ENCODE results near the gene CDKL4.
"Not testable (repeated sequence)": the region's sequence is repeated elsewhere in the genome, so short reads cannot be mapped to it uniquely, and the experiment has no call there.

Gene CDKL4

DNA sequence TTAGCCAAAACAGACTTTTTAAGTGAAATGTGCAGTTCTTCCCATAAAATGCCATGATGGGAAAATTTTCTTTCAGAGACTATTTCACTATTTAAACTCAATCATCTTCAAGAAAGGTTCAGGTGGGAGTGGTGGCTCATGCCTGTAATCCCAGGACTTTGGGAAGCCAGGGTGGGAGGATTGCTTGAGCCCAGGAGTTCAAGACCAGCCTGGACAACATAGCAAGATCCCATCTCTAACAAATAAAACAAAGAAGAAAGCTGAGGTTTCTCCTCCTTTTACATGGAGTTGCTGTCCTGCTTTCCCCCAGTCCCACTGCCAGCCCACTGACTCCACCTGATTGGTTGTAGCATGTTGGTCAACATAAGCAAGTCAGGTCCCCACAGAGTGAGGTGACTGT is 97.1 kb downstream of the CDKL4 start:
- no peak for FAIRE-seq
- no peak for DNase-seq (ENCODE audit: extremely low spot score, insufficient read length, low read depth)

DNA sequence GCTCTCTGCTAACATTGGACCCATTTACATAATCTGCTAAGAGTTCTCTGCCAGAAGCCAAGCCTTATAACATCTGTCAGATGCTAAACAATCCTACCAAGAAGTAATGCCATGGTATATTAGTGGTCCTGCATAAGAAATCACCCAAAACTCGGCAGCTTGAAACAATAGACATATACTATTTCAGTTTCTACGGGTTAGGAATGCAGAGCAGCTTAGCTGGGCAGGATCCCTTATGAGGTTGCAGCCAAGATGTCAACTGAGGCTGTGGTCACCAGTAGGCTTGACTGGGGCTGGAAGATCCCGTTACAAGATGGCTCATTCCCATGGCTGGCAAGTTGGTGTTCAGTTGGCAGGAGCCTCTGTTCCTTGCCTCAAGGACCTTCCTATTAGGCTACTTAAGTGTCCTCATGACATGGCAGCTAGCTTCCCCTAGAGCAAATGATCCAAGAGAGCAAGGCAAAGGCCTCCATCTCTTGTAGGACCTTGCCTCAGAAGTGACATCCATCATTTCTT is 97.8 kb downstream of the CDKL4 start:
- FAIRE-seq = no peak
- DNase-seq (ENCODE audit: extremely low spot score, insufficient read length, low read depth) = no peak

- FAIRE-seq = peak; percentile 33
- no peak for DNase-seq (ENCODE audit: extremely low spot score, insufficient read length, low read depth)
Observed at GRCh38 chr2:39144416-39144815, 99.4 kb downstream of the CDKL4 start.

- FAIRE-seq (no peak), DNase-seq (ENCODE audit: extremely low spot score, insufficient read length, low read depth) (no peak)
Observed at GRCh38 chr2:39142904-39143605, 100.7 kb downstream of the CDKL4 start.

DNA sequence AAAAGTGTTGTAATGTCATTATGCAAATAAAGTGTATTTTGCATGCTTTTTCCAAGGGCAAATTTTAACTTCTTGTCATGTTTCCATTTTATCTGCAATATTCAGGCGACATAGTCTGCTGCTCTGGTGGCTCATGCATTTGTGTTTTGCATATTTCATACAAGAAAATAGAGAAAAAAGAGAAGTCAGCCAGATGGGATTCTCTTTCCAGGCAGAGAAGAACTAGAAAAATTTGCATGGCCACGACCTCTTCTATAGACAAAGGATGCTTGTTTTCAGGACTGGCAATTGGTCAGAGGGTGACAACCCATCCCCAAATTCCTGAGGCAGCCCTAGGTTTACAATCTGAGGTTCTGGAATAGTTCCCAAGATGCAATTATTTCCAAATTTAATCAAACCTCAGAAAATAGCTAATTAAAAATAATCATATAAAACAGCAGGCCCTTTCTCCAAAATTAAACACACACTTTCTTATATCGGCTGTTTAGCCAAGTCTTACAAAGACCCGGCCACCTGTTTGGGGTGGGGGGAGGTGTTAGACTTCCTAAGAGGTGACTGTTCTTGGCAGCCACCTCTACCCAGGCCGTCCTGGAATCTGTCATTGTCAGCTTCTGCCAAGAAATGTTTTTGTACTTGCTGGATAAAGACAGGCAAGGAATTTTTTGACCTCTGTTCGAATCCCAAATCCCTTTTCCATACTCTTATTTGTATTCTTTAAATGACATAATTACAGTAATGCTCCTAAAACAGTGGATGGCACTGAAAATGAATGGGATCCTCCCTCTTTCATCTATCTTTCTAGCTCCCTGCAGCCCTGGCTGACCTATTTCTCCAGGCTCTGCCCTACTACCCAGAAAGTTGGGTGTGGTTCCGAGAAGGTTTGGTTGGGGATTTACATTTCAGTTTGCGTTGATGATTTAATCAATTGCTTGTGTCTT is 102.2 kb downstream of the CDKL4 start:
- FAIRE-seq (peak; percentile 26), DNase-seq (ENCODE audit: extremely low spot score, insufficient read length, low read depth) (no peak)

- FAIRE-seq = not testable (repeated sequence)
Observed at GRCh38 chr2:39140948-39141333, 102.8 kb downstream of the CDKL4 start.

GRCh38 chr2:39140322-39140847 is 103.4 kb downstream of the CDKL4 start:
- FAIRE-seq (no peak), DNase-seq (ENCODE audit: extremely low spot score, insufficient read length, low read depth) (no peak)

More at GRCh38 chr2:39140948-39141333, 102.8 kb downstream of the CDKL4 start:
- DNase-seq (ENCODE audit: extremely low spot score, insufficient read length, low read depth) = not testable (repeated sequence)

- FAIRE-seq (no peak), DNase-seq (ENCODE audit: extremely low spot score, insufficient read length, low read depth) (no peak)
Observed at GRCh38 chr2:39139511-39140237, 104.1 kb downstream of the CDKL4 start.

- DNase-seq (ENCODE audit: extremely low spot score, insufficient read length, low read depth) = no peak
Observed at GRCh38 chr2:39138837-39139211, 104.9 kb downstream of the CDKL4 start.

GRCh38 chr2:39138187-39138836 is 105.5 kb downstream of the CDKL4 start:
- not testable (repeated sequence) for FAIRE-seq; DNase-seq (ENCODE audit: extremely low spot score, insufficient read length, low read depth)

More at GRCh38 chr2:39138837-39139211, 104.9 kb downstream of the CDKL4 start:
- no peak for FAIRE-seq

DNA sequence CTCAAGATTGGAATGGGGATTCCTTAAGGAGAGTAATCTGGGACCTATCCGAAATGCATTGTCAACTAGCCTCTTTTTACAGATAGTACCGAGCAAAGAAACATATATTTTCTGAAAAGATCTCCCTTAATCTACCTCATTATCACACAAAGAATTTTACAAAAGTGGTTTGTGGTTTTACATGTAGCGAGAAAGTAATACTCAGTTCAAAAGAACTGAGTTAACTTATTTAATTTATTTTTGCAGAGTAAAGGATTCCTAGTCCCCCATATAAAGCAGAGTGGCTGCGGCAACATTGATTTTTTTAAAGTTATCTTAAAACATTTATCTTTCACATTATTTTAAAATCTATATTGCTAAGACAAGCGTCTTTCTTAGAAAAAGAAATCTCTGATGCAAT is 107.0 kb downstream of the CDKL4 start:
- no peak for DNase-seq (ENCODE audit: extremely low spot score, insufficient read length, low read depth)
- FAIRE-seq = no peak

- FAIRE-seq (no peak), DNase-seq (ENCODE audit: extremely low spot score, insufficient read length, low read depth) (no peak)
Observed at GRCh38 chr2:39135690-39136259, 108.0 kb downstream of the CDKL4 start.

DNA sequence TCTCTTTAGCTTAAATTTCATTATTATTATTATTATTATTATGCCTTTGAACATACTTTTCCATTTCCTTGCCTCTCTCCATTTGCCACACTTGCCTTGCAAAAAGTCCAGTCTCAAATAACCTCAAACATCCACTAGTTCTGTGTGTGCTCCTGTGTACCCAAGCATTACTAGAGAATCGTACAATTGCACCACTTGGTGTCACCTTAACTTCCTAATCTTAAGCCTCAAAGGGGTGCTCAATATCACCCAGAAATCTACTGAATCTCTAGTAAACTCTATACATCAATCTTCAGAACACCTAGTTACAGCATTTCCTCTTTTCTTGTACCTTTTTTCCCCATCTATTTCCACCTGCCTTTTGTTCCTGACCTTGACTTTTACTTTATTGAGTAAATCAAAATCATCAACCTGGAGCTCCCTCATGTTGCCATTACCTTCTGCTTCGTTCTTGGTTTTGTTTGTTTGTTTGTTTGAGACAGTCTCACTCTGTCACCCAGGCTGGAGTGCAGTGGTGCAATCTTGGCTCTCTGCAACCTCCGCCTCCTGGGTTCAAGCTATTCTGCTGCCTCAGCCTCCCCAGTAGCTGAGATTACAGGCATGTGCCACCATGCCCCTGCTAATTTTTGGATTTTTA is 110.4 kb downstream of the CDKL4 start:
- DNase-seq (ENCODE audit: extremely low spot score, insufficient read length, low read depth) (no peak), FAIRE-seq (no peak)

GRCh38 chr2:39128919-39129391 is 114.8 kb downstream of the CDKL4 start:
- FAIRE-seq (peak; percentile 79), DNase-seq (ENCODE audit: extremely low spot score, insufficient read length, low read depth) (no peak)

DNA sequence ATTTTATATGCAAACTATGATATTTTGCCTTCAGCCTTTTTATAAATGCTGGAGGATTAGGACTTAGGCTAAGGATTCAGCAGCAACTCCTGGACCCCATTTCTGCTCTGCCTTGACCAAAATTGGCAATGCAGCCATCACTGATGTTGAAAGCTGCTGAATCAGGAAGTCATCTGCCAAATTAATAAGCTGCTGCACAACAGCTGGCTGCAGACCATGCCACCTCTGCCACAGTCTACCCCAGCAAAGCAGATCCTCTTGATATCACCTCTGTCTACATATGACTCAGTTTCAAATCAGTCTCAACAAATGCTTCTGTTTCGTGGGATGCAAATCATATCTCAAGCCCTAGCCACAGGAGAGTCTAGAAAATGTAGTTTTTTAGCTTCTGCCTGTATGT is 115.8 kb downstream of the CDKL4 start:
- peak; percentile 79 for FAIRE-seq

More for the DNA sequence above, 115.8 kb downstream of the CDKL4 start:
- no peak for DNase-seq (ENCODE audit: extremely low spot score, insufficient read length, low read depth)

All from GM18507 (cell line).